ENCODE results near the gene METTL2A. TPM values are rescaled to one million over a fixed set of nuclear protein-coding genes. Genes with fewer than 3 reads are reported as not detected.
"Not testable (repeated sequence)": the region's sequence is repeated elsewhere in the genome, so short reads cannot be mapped to it uniquely, and the experiment has no call there.

The METTL2A gene
- polyA plus RNA-seq (2011; rRNA removed) (9.9 and 14.6 TPM in 2 replicates), polyA minus RNA-seq (2011; rRNA and poly(A)+ RNA removed) (7.9 and 9.5 TPM in 2 replicates)

GRCh38 chr17:62423647-62424461 lies at the start of gene METTL2A:
METTL2A (plus strand) TSS chr17:62423897; CDS start chr17:62423903, 6 bp downstream.
- peak within 1 kb of the TSS; percentile 84 for H3K4me3 ChIP-seq (ENCODE audit: low read depth, low read length)
- TF ChIP-seq CTCF (IDR thresholded peaks at IDR 0.05; ENCODE audit: insufficient read depth, low read depth, low read length), result peak; percentile 39
- H3K27me3 ChIP-seq (ENCODE audit: control insufficient read depth, insufficient read depth, low read length); H3K36me3 ChIP-seq (ENCODE audit: control insufficient read depth, insufficient read depth, low read length); CTCF ChIA-PET; POLR2A ChIA-PET: not testable (repeated sequence)
- peak; percentile 26 for DNase-seq (ENCODE audit: low read depth)

GRCh38 chr17:62380253-62380652 lies 43.4 kb upstream of the METTL2A start, which contains the start of gene EFCAB3:
EFCAB3 (plus strand) TSS chr17:62380553; CDS start chr17:62382980, 2,427 bp downstream.
- no peak for TF ChIP-seq CTCF (IDR thresholded peaks at IDR 0.05; ENCODE audit: insufficient read depth, low read depth, low read length)
- POLR2A ChIA-PET, result no interaction called here
- DNase-seq (ENCODE audit: low read depth), result no peak
- CTCF ChIA-PET, result no interaction called here
- H3K4me3 ChIP-seq (ENCODE audit: low read depth, low read length), result no peak within 1 kb of the TSS
- H3K27me3 ChIP-seq (ENCODE audit: control insufficient read depth, insufficient read depth, low read length), result peaks cover 2% of the 10 kb centered on the region; the same call in 1 of the 2 replicates
- H3K36me3 ChIP-seq (ENCODE audit: control insufficient read depth, insufficient read depth, low read length), result no peaks in the 10 kb centered on the region

- no peak for DNase-seq (ENCODE audit: low read depth)
- peaks cover 2% of the 10 kb centered on the region; the same call in 1 of the 2 replicates for H3K27me3 ChIP-seq (ENCODE audit: control insufficient read depth, insufficient read depth, low read length)
- H3K4me3 ChIP-seq (ENCODE audit: low read depth, low read length), result no peak overlapping the region
- TF ChIP-seq CTCF (IDR thresholded peaks at IDR 0.05; ENCODE audit: insufficient read depth, low read depth, low read length), result no peak
- H3K36me3 ChIP-seq (ENCODE audit: control insufficient read depth, insufficient read depth, low read length), result no peaks in the 10 kb centered on the region
- ChIA-PET CTCF (no interaction called here), POLR2A (no interaction called here)
Observed at GRCh38 chr17:62381561-62381960, 42.1 kb upstream of the METTL2A start.

GRCh38 chr17:62388856-62389255 lies 34.8 kb upstream of the METTL2A start:
- H3K4me3 ChIP-seq (ENCODE audit: low read depth, low read length), result no peak overlapping the region
- POLR2A ChIA-PET, result no interaction called here
- no peak for DNase-seq (ENCODE audit: low read depth)
- CTCF ChIA-PET, result no interaction called here
- no peaks in the 10 kb centered on the region for H3K36me3 ChIP-seq (ENCODE audit: control insufficient read depth, insufficient read depth, low read length)
- no peak for TF ChIP-seq CTCF (IDR thresholded peaks at IDR 0.05; ENCODE audit: insufficient read depth, low read depth, low read length)
- peaks cover 2% of the 10 kb centered on the region; the same call in 1 of the 2 replicates for H3K27me3 ChIP-seq (ENCODE audit: control insufficient read depth, insufficient read depth, low read length)

- no peak for DNase-seq (ENCODE audit: low read depth)
- Histone ChIP-seq H3K27me3 (ENCODE audit: control insufficient read depth, insufficient read depth, low read length) (no peaks in the 10 kb centered on the region), H3K36me3 (ENCODE audit: control insufficient read depth, insufficient read depth, low read length) (no peaks in the 10 kb centered on the region), H3K4me3 (ENCODE audit: low read depth, low read length) (no peak overlapping the region)
- TF ChIP-seq CTCF (IDR thresholded peaks at IDR 0.05; ENCODE audit: insufficient read depth, low read depth, low read length), result no peak
- CTCF ChIA-PET, result no interaction called here
- POLR2A ChIA-PET, result no interaction called here
Observed at GRCh38 chr17:62392908-62393307, 30.8 kb upstream of the METTL2A start.

Measured in BJ (cell line).